Measurements from ENCODE around the gene FAM13C.

FAM13C gene

GRCh38 chr10:59287587-59288255, 74.6 kb downstream of the FAM13C start:
- DNase-seq = no peak
- in situ Hi-C loops (cut with HindIII; ENCODE audit: low pct_ligation_motif_present, low sequenced_read_pairs) = no loop called here
- no peaks in the 10 kb centered on the region for H3K27me3 ChIP-seq (replicated peaks)
- no peak for TF ChIP-seq CTCF (IDR thresholded peaks at IDR 0.05; ENCODE audit: low read depth, low read length, missing control alignments)
- no peak overlapping the region for H3K27ac ChIP-seq
- no peaks in the 10 kb centered on the region for H3K36me3 ChIP-seq (replicated peaks)
- H3K4me3 ChIP-seq (ENCODE audit: low read depth, low read length) = no peak overlapping the region

- Histone ChIP-seq H3K36me3 (replicated peaks) (no peaks in the 10 kb centered on the region), H3K4me3 (ENCODE audit: low read depth, low read length) (no peak overlapping the region), H3K27ac (no peak overlapping the region), H3K27me3 (replicated peaks) (no peaks in the 10 kb centered on the region)
- DNase-seq = no peak
- no peak for TF ChIP-seq CTCF (IDR thresholded peaks at IDR 0.05; ENCODE audit: low read depth, low read length, missing control alignments)
- in situ Hi-C loops (cut with HindIII; ENCODE audit: low pct_ligation_motif_present, low sequenced_read_pairs) = no loop called here
Observed at GRCh38 chr10:59285848-59286247, 76.5 kb downstream of the FAM13C start.

- in situ Hi-C loops (cut with HindIII; ENCODE audit: low pct_ligation_motif_present, low sequenced_read_pairs) = no loop called here
- no peak for DNase-seq
- H3K27ac ChIP-seq = no peak overlapping the region
- H3K4me3 ChIP-seq (ENCODE audit: low read depth, low read length) = no peak overlapping the region
- H3K27me3 ChIP-seq (replicated peaks) = no peaks in the 10 kb centered on the region
- H3K36me3 ChIP-seq (replicated peaks) = no peaks in the 10 kb centered on the region
- TF ChIP-seq CTCF (IDR thresholded peaks at IDR 0.05; ENCODE audit: low read depth, low read length, missing control alignments) = no peak
Observed at GRCh38 chr10:59285073-59285472, 77.3 kb downstream of the FAM13C start.

- TF ChIP-seq CTCF (IDR thresholded peaks at IDR 0.05; ENCODE audit: low read depth, low read length, missing control alignments) = no peak
- Histone ChIP-seq H3K4me3 (ENCODE audit: low read depth, low read length) (no peak overlapping the region), H3K27me3 (replicated peaks) (no peaks in the 10 kb centered on the region), H3K36me3 (replicated peaks) (no peaks in the 10 kb centered on the region), H3K27ac (no peak overlapping the region)
- in situ Hi-C loops (cut with HindIII; ENCODE audit: low pct_ligation_motif_present, low sequenced_read_pairs) = no loop called here
- no peak for DNase-seq
Observed at GRCh38 chr10:59284118-59284975, 78.0 kb downstream of the FAM13C start.

GRCh38 chr10:59283456-59284091, 78.8 kb downstream of the FAM13C start:
- DNase-seq = no peak
- no peaks in the 10 kb centered on the region for H3K27me3 ChIP-seq (replicated peaks)
- in situ Hi-C loops (cut with HindIII; ENCODE audit: low pct_ligation_motif_present, low sequenced_read_pairs) = no loop called here
- TF ChIP-seq CTCF (IDR thresholded peaks at IDR 0.05; ENCODE audit: low read depth, low read length, missing control alignments) = no peak
- no peak overlapping the region for H3K27ac ChIP-seq
- H3K4me3 ChIP-seq (ENCODE audit: low read depth, low read length) = no peak overlapping the region
- no peaks in the 10 kb centered on the region for H3K36me3 ChIP-seq (replicated peaks)
